ENCODE data around the gene ACTL7B.
"Not testable (repeated sequence)": the region's sequence is repeated elsewhere in the genome, so short reads cannot be mapped to it uniquely, and the experiment has no call there.

The ACTL7B gene

DNA sequence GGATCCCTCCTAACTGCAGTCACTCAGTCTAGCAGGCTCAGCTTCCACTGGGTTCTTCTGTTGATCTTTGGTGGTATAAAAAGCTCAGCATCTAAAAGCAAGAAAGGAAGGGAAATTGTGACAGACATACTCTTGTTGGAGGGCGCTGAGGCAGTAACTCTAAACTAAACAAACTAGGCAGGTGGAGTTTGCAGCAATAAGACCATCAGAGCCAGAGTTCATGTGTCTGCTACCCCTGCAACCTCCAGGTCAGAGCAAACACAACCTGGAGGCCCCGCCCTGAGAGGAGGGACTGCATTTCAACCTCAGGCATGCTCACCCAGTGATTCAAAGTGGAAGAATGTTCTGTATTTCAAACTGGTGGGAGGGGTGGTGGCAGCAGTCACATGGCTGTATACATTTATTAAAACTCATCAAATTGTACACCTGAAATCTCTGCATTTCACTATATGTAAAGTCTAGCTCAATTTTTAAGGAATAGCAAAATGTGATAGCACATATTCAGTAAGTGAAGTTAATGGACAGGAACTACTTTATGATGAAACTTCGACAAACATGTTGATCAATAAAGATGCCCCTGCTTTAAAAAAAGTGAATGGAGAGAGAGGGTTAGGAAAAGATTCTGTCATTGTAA is 13.4 kb upstream of the ACTL7B start:
- no peak for DNase-seq

DNA sequence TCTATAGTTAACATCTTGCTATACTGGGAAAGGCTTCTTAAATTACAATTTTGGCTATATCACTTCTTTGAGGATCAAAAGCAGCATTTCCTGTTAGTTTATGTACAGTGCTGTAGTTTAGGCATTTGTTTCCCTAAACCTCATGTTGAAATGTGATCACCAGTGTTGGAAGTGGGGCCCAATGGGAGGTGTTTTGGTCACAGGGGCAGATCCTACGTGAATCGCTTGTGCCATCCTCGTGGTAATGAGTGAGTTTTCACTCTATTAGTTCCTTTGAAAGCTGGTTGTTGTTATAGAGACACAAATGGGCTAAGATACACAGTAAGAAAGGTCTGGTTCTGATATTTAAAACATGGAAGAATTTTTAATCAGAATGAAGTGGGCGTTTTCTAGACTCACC is 12.0 kb upstream of the ACTL7B start:
- no peak for DNase-seq

DNA sequence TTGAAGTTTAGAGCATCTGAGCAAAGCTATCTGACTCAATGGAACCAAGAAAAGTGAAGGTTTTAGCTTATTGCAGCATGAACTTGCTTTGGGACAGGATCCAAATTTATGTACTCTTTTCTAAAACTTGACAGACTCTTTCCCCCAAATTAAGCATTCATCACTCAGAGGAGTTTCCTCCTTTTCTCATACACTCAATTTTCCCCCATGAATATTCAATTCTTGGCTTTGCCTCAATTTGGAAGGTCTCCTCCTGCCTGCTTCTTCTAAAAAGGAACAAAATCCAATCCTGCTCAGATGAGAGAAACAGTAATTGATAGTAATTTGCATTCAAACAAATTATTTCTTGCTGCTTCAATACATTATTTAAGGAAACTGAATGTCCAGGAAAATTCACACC is 11.3 kb upstream of the ACTL7B start:
- DNase-seq: no peak

DNA sequence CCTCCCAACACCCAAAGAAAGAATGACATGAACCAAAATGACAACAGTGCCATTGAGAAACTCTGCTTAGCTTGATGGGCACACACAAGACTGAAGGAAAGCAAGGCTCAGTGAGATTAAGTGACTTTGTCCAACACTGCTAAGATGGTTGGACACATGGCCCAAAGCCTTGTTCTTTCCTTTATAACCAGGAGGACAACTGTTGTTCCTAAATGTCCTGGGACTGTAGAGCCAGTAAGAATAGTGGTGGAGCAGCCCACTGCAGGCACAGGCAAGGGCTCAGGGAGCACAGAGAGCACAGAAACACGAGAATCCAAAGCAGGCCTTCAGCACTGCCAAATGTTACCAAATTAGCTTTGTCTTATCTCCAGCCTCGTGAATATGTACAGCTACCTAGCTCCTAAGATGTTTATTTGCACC is 10.2 kb upstream of the ACTL7B start:
- no peak for DNase-seq

DNA sequence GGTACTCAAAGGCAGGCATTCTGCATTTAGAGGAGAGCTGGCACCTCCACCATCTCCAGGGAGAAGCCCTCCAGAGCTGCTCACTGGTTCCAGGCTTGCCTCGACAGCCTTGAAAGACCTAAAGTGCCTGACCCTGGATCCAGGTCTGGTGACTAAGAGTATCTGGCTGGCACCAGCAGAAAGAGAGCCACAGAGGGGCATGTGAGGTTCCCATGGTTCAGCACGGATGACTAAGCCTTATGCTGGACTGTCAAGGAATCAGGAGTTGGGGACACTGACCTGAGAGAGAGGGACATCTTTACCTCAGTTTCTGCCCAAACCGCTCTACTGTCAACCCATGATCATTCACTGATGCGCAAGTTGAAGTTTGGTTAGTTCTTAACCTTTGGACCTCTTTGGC is 9.3 kb upstream of the ACTL7B start:
- DNase-seq: no peak

DNA sequence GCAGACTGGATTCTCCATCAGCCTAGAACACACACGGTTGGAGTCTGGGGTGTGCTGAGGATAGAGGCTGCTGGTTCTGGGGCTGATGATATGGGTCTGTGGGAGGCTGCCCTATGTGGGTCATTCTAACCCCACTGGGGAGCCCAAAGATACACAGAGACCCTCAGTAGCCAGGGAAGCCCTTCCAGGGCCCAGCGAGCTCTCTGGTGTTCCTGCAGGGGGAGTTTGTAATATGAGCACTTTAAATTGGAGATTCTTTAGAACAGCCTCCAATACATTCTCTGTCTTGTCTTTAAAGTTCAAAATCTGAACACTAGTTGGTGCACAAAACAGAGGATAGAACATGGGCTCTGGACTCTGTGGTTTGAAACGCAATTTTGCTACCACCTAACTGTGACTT is 8.7 kb upstream of the ACTL7B start:
- no peak for DNase-seq

DNA sequence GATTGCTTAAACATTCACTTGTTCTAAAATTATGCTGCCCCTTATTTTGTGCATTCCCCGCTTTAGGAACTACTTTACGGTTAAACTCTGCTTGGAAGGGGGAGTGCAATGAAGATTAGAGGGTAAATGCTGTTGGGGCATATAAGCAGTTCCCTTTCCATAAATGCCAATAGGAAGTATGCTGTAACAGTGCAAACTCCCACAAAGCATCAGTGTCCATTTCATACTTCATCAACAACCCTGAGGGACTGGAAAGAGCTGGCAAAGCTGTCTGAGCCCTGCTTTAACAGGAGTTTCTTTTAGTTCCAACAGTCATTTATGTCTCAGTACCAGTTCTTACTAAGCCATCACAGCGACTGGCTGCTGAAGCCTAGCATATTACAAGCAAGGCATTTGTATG is 8.1 kb upstream of the ACTL7B start:
- DNase-seq: no peak

DNA sequence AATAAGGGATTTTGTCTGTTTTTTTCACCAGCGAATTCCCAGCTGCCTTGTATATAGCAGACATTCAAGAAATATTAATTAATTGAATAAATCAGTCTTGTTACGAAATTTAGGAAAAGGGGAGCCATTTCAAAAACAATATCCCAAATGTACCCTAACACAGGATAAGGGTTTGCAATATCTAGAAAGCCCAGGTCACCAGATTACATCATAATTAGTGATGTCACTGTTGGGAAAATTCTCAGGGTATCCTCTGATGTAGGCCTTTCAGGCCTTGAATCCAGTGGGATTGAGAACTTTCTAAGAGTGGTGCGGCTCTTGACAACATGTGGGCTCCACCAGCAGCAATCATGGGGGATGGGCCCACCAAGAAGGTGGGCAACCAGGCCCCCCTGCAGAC is 6.2 kb upstream of the ACTL7B start, which contains the start of gene ACTL7A:
Gene ACTL7A (plus strand): TSS at position 270 of the 400 bp plus-strand sequence. CDS start 57 bp downstream, at position 327.
- DNase-seq: no peak

DNA sequence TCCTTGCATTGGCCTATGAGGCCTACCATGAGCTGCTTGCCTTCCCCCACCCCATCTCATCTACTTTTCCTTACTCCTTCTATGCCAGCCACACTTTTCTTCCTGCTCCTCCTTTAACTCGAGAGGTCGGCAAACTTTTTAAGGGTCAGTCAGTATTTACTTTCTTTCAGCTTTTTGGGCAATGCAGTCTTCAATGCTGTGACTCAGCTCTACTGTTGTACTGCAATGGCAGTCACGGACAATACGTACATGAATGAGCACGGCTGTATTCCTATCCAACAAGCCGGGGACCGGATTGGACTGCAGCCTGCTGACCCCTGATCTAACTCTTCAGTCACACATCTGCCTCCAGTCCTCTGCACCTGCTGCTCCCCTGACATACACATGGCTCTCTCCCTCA is 5.7 kb upstream of the ACTL7B start:
- no peak for DNase-seq

DNA sequence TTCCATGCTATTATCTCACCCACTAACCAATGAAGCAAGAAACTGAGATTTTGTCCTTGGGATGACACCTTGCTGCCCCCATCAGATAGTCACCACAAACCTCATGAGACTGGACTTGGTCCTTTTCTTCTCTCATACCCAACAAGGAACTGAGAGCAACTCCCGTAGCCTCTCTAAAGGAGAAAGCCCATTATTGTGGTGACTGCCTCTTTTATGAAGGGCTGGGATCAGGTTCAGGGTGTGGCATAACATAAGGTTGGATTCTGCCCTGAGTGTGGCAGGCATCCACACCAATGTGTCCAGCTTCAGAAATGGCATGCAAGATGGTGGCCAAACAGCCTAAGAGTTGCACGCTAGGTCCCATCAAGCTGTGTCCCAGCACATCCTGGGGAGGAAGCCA is 5.0 kb upstream of the ACTL7B start:
- no peak for DNase-seq

DNA sequence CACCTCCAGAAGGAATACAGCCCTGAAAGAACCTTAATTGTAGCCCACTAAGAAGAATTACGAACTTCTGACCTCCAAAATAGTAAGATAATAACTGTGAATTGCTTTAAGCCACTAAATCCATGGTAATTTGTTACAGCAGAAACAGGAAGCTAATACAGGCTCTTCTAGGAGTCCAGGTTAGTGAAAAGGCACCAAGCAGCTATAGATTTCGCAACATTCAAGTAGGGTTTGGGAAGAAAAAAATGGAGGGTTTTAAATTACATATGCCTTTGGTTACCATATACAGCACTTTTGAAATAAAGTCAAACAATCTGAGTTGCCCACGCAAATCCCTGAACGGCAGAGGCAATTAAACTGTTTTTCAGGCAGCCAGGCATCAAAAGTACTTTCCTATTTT is 4.6 kb upstream of the ACTL7B start:
- DNase-seq: no peak

DNA sequence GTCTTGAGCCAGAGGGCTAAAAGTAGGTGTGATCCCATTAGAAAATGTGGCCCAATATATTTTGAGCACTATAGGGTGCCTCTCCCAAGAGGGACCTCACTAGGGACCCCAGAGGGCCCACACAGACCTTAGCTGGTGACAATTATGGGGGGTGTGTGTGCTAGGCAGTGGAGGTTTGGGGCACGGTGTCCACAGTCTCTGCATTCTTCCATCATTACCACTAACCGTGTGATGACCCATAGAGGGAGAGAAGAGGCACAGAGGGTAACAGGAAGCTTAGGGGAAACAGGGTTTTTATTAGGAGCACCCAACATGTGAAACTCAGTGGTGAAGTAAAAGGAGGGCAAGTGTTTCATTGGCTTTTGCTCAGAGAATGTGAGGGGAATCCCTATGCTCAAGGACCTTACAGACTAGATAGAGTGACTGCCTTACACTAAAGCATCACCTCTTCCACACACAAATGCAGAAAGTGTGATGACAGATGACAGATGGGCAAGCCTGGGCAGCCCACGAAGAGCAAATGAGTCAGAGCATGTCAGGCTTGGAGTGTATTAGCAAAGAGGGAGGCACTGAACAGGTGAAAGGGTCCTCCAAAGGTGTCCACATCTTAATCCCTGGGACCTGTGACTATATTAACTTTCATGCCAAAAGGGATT is 3.8 kb upstream of the ACTL7B start:
- no peak for DNase-seq

DNA sequence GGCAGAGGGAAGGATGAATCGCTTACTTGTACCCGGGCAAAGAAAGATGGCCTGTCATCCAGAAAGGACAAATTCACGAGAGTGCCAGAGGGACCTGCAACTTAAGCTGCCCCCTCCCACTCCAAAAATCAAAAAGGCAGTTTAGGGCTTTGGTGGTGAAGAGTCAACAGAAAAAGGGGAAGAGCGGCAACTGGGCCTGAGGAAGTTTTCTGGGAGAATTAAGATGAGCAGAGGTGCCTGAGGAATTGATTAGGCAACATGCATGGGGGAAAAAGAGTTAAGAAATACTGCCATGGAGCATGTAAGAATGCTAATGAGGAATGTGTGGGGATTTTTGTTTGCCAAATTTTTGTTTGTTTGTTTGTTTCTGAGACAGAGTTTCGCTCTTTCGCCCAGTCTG is 1.8 kb upstream of the ACTL7B start:
- no peak for DNase-seq

DNA sequence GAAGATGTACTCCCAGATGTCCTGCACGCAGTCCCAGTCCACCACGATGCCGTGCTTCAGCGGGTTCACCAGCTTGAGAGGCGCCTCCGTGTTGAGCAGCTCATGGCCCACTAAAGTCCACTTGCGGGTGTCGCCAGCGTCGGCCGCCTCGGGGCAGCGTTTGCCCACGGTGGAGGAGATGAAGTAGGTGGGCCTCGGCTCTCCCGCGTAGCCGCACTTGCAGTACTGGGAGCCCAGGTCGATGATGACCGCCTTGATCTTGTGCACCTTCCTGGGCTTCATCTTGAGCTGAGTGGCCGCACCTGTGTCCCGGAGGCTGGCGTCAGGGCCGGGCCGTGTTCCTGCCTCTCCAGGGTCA is 278 bp downstream of the ACTL7B start:
- DNase-seq: no peak

DNA sequence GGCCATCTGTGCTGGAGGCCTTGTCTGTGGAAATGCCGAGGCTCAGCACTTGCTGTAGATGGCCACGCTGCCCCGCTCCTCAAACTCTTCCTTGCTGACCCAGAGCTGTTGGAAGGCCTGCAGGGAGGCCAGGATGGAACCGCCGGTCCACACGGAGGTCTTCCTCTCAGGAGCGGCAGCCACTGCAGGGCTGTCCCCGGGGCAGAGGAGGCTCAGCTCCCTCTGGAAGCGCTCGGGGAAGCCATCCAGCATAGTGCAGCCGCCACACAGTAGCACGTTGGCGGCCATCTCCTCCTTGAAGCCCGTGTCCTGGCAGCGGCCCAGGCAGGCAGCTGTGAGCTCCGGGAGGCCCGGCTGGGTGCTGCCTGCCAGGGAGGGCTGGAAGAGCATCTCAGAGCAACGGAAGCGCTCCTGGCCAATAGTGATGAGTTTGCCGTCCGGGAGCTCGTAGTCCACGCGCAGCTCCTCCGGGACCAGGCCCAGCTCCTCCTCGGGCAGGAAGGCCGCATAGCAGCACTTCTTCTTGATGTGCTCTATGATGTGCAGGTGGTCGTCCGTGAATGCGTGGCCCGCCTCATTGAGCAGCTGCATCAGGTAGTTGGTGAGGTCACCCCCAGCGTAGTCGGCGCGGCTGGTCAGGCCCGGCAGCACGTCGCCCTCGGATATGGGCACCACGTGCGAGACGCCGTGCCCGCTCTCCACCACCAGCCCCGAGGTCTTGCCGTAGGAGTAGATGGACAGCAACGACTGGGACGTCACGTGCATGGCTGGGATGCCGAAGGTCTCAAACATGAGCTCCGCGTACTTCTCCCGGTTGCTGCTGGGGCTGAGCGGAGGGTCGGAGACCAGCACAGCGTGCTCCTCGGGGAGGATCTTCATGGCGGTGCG is 901 bp downstream of the ACTL7B start:
- DNase-seq: no peak

DNA sequence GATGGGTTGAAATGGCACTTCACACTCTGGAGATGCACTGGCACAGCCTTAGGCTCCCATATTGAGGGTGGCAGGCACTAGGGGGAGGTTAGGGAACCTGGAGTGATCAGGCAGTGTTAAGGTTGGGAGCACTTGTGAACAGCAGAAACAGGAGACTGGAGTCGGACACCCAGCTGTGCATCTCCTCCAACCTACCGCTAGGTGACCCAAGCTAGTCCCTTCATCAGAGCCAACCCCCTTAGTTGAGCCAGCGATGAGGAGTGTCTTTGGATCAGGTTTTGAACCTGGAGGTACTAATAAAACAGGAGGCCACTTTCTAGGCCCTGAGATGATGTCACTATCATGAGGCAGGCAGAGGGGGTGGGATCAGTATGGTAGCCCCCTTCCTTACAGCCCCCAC is 1.7 kb downstream of the ACTL7B start:
- no peak for DNase-seq

DNA sequence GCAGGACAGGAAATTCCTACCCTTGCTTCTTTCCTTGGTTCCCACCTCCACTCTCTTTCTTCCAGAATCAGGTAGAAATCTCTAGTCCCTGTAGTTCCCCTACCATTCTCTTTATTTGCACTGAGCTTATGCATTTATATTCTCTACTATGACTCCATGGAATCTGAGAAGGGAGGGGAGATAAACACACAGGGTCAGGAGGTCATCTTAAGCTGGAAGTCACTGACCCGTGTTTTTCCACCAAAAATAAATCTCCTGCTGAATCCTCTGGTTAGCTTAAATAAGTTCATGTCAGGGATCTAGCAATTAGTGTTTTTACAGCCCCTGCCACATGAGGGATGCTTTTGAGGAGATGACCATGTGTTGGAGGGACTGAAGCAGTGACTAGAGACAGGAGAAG is 3.7 kb downstream of the ACTL7B start:
- no peak for DNase-seq

DNA sequence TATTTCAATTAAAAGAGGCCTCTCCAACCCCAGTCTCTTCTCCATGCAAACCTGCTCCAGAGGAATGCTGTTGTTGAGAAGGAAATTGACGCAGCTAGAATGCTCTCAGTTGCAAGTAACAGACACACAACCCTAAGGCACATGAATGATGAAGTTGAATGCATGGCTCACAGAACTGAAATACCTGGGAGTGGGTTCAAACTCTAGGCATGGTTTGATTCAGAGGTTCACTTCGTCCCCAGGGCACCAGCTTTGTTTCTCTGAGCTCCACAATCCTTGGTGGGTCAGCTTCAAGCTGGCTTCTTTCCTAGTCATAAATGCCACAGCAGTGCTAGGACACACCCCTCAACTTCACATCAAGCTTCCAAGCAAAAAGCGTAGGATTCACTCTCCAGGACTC is 4.6 kb downstream of the ACTL7B start:
- DNase-seq: no peak

DNA sequence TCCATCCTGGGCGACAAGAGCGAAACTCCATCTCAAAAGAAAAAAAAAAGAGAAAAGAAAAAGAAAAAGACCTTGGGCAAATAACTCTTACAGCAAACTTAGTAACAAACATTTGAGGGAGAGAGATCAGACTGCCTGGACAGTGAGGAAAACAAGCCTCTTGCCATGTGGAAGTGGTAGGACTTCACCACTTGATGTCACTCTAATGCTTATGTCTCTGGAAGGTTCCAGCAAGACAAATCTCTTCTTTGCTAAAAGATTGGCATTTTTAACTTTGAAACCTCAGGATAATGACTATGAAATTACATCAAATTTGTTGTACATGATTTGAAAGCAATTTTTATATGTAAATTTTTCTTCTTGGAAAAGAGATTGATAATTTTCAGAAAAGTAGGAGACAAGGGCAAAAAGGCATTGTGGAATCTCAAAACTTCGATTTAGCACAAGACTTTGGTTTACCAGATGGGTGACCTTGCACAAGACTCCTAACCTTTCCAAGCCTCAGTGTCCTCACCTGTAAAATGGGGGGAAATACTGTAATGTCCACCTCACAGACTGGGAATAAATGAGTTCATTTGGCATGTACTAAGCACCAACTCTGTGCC is 5.4 kb downstream of the ACTL7B start:
- no peak for DNase-seq

DNA sequence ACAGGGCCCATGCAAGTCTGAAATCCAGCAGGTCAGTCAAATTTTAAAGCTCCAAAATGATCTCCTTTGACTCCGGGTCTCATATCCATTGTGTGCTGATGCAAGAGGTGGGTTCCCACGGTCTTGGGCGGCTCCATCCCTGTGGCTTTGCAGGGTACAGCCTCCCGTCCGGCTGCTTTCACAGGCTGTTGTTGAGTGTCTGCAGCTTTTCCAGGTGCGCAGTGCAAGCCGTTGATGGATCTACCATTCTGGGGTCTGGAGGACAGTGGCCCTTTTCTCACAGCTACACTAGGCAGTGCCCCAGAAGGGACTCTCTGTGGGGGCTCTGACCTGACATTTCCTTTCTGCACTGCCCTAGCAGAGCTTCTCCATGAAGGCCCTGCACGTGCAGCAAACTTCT is 7.5 kb downstream of the ACTL7B start:
- DNase-seq: not testable (repeated sequence)

DNA sequence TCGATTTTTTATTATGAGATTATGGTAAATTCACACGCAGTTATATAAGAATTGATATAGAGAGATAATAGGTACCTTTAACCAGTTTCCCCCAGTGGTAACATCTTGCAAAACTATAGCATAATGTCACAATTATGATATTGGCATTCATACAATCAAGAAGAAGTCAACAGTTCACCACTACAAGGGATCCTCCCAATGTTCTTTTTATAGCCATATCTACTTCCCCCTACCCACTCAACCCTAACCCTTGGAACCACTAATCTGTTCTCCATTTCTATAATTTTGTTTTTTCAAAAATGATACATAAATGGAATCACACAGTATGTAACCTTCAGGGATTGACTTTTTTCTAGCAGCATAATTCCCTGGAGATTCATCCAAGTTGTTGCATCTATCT is 9.8 kb downstream of the ACTL7B start:
- no peak for DNase-seq

DNA sequence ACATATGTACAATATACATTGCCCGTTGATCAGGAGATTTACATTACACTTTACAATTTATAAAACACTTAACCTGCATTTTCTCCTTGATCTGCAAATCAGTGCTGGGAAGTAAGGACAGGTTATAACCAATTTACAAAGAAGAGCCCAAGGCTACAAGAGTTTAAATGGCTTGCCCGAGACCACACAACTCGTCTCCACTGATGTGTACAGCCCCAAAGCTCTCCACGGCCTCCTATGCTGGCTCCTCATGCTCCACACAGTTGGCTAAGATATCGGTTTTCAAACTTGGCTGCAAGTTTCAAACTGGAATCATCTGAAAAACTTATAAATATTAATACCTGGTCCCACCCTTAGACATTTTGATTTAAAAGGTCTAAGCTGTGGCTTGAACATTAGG is 10.3 kb downstream of the ACTL7B start:
- DNase-seq: no peak

DNA sequence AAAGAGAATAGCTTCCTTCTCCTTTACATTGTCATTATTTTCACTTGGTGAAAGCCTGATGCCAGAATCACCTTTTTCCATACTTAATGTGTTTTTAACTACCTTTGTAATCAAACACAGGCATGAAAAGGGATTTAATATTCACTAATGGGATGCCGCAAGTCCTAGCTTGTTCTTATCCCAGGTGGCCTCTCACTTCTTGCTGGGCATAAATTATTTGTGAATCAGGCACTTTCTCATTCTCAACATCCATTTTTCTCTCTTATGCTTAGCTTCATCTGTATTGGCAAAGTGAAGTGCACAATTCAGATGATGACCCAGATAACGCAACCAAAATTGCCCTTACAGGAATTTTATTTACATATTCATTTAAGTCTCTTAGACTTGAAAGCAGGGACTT is 10.9 kb downstream of the ACTL7B start:
- DNase-seq: no peak

DNA sequence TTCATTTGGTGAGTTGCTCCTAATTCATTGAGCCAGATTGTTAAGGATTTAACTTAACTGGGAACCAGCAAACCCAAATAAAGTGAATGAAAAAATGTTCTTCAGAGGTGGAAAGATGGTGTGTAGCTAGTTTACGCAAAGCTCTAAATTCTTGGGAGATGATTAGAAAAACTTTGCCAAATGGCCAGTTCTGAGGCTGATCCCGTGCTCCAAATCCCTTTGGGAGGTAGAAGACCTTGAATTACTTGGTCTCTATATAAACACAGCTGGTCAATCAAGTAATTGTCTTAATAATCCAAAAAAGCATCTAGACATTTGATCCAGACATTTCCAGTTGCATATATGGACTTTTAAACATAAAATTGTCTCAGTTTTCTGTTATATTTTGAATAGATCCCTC is 11.4 kb downstream of the ACTL7B start:
- no peak for DNase-seq
